ENCODE data around the gene GATAD2A. TPM values are rescaled to one million over a fixed set of nuclear protein-coding genes. Genes with fewer than 3 reads are reported as not detected.
"Not testable (repeated sequence)": the region's sequence is repeated elsewhere in the genome, so short reads cannot be mapped to it uniquely, and the experiment has no call there.

GATAD2A gene
- polyA plus RNA-seq, 1 experiment, result 24.2 TPM

DNA sequence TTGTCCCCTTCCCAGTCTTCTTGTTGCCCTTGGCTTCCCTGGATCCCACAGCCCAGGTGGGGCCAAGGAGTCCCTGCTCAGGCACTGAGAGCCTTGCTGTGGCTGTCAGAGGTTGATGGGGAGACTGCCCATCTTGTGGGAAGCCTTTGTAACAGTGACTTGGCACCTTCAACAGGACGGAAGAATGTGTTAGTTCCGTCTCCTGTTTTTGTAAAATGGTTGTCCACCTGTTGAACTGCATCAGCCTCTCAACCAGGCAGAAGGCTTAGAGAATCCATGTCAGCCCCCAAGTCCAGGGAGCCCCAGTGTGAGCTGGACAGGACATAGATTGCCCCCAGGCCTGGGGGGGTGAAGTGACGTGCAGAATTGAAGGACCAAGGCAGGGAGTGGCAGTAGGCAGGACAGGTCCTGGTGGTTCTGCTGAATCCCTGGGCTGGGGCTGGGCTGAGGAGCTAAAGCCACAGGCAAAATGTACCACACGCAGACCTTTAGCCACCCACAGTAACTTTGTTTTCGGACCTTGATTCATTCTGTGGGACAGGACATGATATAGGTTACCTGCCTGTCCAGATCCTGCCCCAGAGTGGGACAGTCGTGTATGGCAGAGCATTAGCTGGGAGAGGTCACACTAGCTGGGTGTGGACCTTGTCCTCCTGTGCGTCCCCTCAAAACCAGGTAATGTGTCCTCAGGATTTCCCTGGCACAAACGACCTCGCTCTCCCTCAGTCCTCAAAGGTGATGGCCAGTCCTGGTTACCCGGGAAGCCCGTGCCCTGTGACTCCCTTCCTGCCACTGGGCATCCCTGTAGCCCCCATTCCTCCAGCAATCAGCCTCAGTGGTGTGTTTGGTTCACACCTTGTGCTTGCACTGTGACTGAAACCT, 47.0 kb downstream of the GATAD2A start:
- no peak overlapping the region for H3K4me3 ChIP-seq (ENCODE audit: low read depth, low read length)
- no peaks in the 10 kb centered on the region for H3K27me3 ChIP-seq (ENCODE audit: control insufficient read depth, insufficient read depth, low read length)
- POLR2A ChIA-PET, result no interaction called here
- H3K36me3 ChIP-seq (ENCODE audit: control insufficient read depth, insufficient read depth, low read length), result 0 out of 2 replicates have a peak, but pooled peaks cover 2% of the 10 kb centered on the region
- CTCF ChIA-PET, result interaction anchor here (0.6 kb wide), 1 partner anchor 53 kb away, joined by 4 read pairs; no protein-coding TSS in a partner anchor
- no peak for DNase-seq (ENCODE audit: low read depth)
- TF ChIP-seq CTCF (IDR thresholded peaks at IDR 0.05; ENCODE audit: insufficient read depth, low read depth, low read length), result no peak

GRCh38 chr19:19453125-19453454, 47.6 kb downstream of the GATAD2A start:
- no peak for TF ChIP-seq CTCF (IDR thresholded peaks at IDR 0.05; ENCODE audit: insufficient read depth, low read depth, low read length)
- CTCF ChIA-PET, result interaction anchor here (0.6 to 0.8 kb wide), 2 partner anchors 47 to 54 kb away, joined by 3 to 4 read pairs; no protein-coding TSS in a partner anchor
- Histone ChIP-seq H3K4me3 (ENCODE audit: low read depth, low read length) (no peak overlapping the region), H3K36me3 (ENCODE audit: control insufficient read depth, insufficient read depth, low read length) (0 out of 2 replicates have a peak, but pooled peaks cover 2% of the 10 kb centered on the region), H3K27me3 (ENCODE audit: control insufficient read depth, insufficient read depth, low read length) (no peaks in the 10 kb centered on the region)
- no peak for DNase-seq (ENCODE audit: low read depth)
- POLR2A ChIA-PET, result no interaction called here

DNA sequence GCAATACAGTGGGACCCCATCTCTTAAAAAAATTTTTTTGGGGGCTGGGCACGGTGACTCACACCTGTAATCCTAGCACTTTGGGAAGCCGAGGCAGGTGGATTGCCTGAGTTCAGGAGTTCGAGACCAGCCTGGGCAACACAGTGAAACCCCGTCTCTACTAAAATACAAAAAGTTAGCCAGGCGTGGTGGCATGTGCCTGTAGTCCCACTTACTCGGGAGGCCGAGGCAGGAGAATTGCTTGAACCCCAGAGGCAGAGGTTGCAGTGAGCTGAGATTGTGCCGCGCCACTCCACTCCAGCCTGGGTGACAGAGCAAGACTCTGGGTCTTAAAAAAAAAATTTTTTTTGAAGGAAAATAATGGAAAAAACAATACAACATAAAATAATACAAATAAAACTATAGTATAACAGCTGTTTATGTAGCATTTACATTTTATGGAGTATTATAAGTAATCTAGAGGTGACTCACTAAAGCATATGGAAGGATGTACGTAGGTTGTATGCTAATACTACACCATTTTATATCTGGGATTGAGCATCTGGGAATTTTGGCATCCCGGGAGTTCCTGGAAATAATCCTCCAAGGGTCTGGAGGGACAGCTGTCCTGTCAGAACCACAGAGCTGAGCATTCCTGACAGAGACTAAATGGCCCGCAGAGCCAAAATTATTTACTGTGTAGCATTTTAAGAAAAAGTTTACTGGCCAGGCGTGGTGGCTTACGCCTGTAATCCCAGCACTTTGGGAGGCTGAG, 49.9 kb downstream of the GATAD2A start:
- H3K27me3 ChIP-seq (ENCODE audit: control insufficient read depth, insufficient read depth, low read length); H3K4me3 ChIP-seq (ENCODE audit: low read depth, low read length); DNase-seq (ENCODE audit: low read depth); H3K36me3 ChIP-seq (ENCODE audit: control insufficient read depth, insufficient read depth, low read length); CTCF ChIA-PET; POLR2A ChIA-PET: not testable (repeated sequence)

- ChIA-PET CTCF (interaction anchor here (0.6 to 1.6 kb wide), 3 partner anchors 9 to 40 kb away, joined by 3 to 4 read pairs (median 4); no protein-coding TSS in a partner anchor), POLR2A (no interaction called here)
- TF ChIP-seq CTCF (IDR thresholded peaks at IDR 0.05; ENCODE audit: insufficient read depth, low read depth, low read length), result no peak
- no peak for DNase-seq (ENCODE audit: low read depth)
- Histone ChIP-seq H3K27me3 (ENCODE audit: control insufficient read depth, insufficient read depth, low read length) (no peaks in the 10 kb centered on the region), H3K4me3 (ENCODE audit: low read depth, low read length) (no peak overlapping the region), H3K36me3 (ENCODE audit: control insufficient read depth, insufficient read depth, low read length) (0 out of 2 replicates have a peak, but pooled peaks cover 2% of the 10 kb centered on the region)
These were observed 52.2 kb downstream of the GATAD2A start for GRCh38 chr19:19457671-19458070.

DNA sequence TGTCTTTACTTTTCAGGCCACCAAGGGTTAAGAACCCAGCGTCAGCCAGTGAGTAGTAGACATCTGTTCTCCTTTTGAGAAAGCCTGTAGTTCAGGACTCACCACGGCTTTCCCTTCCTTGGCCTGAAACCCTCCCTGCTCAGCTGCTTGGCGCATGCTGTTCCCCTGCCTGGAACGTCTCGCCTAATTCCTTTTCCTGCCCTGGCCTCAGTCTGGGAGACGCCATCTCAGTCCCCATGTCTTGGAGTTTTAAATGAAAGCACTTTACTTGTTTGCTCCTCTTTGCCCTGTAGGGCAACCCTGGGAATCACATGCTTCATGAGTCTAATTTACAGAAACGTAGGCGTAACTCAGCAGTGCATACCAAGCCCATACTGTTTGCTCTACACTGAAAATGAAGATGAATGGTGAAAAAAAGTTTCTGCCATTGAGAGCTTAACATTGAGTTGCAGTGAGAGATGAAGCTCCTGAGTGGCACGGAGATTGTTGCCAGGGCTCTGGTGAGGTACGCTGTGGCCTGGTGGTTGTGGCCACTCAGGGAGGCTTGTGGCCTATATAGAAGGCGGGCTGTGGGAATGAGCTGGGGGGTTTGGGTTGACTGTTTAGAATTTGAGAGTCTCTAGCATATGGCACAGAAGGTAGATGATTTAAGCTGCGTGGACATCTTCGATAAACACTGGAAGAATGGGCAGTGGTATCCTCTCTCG, 52.8 kb downstream of the GATAD2A start:
- TF ChIP-seq CTCF (IDR thresholded peaks at IDR 0.05; ENCODE audit: insufficient read depth, low read depth, low read length), result 0 out of 2 replicates have a peak, but pooled peaks have one; percentile 1
- POLR2A ChIA-PET, result no interaction called here
- CTCF ChIA-PET, result interaction anchor here (0.6 to 1.6 kb wide), 3 partner anchors 10 to 41 kb away, joined by 3 to 4 read pairs (median 4); no protein-coding TSS in a partner anchor
- DNase-seq (ENCODE audit: low read depth), result no peak
- H3K4me3 ChIP-seq (ENCODE audit: low read depth, low read length), result no peak overlapping the region
- 0 out of 2 replicates have a peak, but pooled peaks cover 2% of the 10 kb centered on the region for H3K36me3 ChIP-seq (ENCODE audit: control insufficient read depth, insufficient read depth, low read length)
- H3K27me3 ChIP-seq (ENCODE audit: control insufficient read depth, insufficient read depth, low read length), result no peaks in the 10 kb centered on the region
